CD14-positive monocyte (primary cell): ENCODE results near the gene INPP4B. TPM values are rescaled to one million over a fixed set of nuclear protein-coding genes. Genes with fewer than 3 reads are reported as not detected.

Experiments
- DNase-seq, 3 donors: peaks; one replicate each; pipeline ENCODE4 v3.0.0-alpha.2; 2011 to 2022
- H2AFZ ChIP-seq: 2 replicates; pipeline ENCODE4 v1.6.0; 2012; ENCODE audit warnings: mild to moderate bottlenecking, low read depth, low read length, inconsistent platforms; ENCODE audit not compliant: insufficient read depth, poor library complexity, severe bottlenecking
- H3K27ac ChIP-seq, 2 donors: 1 replicate in 1 of 2; 2 replicates in 1 of 2; pipeline ENCODE4 v1.5.1; 2012 to 2013; ENCODE audit warnings: low read length in 2 of 2, control low read depth in 1 of 2, inconsistent platforms in 1 of 2, low read depth in 1 of 2, mild to moderate bottlenecking in 1 of 2
- H3K27me3 ChIP-seq, 2 donors: one replicate each; pipeline versions ENCODE4 v1.6.0 to v1.6.1; 2011 to 2013; ENCODE audit warnings: low read length in 2 of 2; ENCODE audit not compliant: control insufficient read depth in 2 of 2, insufficient read depth in 2 of 2
- H3K36me3 ChIP-seq, 2 donors: replicated peaks in 1 of 2; 1 replicate in 1 of 2; 2 replicates in 1 of 2; pipeline versions ENCODE4 v1.5.1 to v1.6.1; 2012 to 2013; ENCODE audit warnings: low read length in 2 of 2, control low read depth in 1 of 2, inconsistent platforms in 1 of 2, mild to moderate bottlenecking in 1 of 2; ENCODE audit not compliant: insufficient read depth in 2 of 2, control insufficient read depth in 1 of 2
- H3K4me1 ChIP-seq, 2 donors: 1 replicate in 1 of 2; 2 replicates in 1 of 2; pipeline versions ENCODE4 v1.5.1 to v1.6.1; 2012 to 2013; ENCODE audit warnings: low read length in 2 of 2, control low read depth in 1 of 2, inconsistent platforms in 1 of 2, mild to moderate bottlenecking in 1 of 2, moderate library complexity in 1 of 2; ENCODE audit not compliant: insufficient read depth in 2 of 2, control insufficient read depth in 1 of 2
- H3K4me2 ChIP-seq: replicated peaks from 2 replicates; pipeline ENCODE3; 2012; ENCODE audit warnings: low read length, moderate library complexity, mild to moderate bottlenecking; ENCODE audit not compliant: poor library complexity, severe bottlenecking; ENCODE audit errors: extremely low read depth
- H3K4me3 ChIP-seq, 3 experiments: fragments of 200-600 bp in 1 of 3; sonication (generic) in 1 of 3; replicated peaks in 1 of 3; 1 replicate in 2 of 3; 2 replicates in 1 of 3; pipeline ENCODE4 v1.5.1; 2011 to 2013; ENCODE audit warnings: low read length in 3 of 3, mild to moderate bottlenecking in 3 of 3, control low read depth in 2 of 3, low read depth in 2 of 3, inconsistent platforms in 1 of 3, moderate library complexity in 1 of 3
- H3K79me2 ChIP-seq: 2 replicates; pipeline ENCODE4 v1.6.0; 2012; ENCODE audit warnings: mild to moderate bottlenecking, control low read depth, inconsistent platforms, low read length, moderate library complexity; ENCODE audit not compliant: insufficient read depth
- H3K9ac ChIP-seq: 2 replicates; pipeline ENCODE4 v1.6.0; 2017; ENCODE audit warnings: low read length, mild to moderate bottlenecking; ENCODE audit not compliant: insufficient read depth, poor library complexity, severe bottlenecking
- H3K9me3 ChIP-seq, 2 donors: replicated peaks in 1 of 2; 1 replicate in 1 of 2; 2 replicates in 1 of 2; pipeline versions ENCODE4 v1.5.1 to v1.6.1; 2012 to 2013; ENCODE audit warnings: low read length in 2 of 2, control low read depth in 1 of 2; ENCODE audit not compliant: control insufficient read depth in 1 of 2, insufficient read depth in 1 of 2
- H4K20me1 ChIP-seq: 2 replicates; pipeline ENCODE4 v1.6.0; 2012; ENCODE audit warnings: mild to moderate bottlenecking, low read length, control low read depth, moderate library complexity; ENCODE audit not compliant: insufficient read depth
- H3K27ac Mint-ChIP-seq, 7 donors: one replicate each; pipeline ENCODE4 v1.8.0; 2020; ENCODE audit warnings: mild to moderate bottlenecking in 7 of 7, mixed read lengths in 7 of 7, moderate library complexity in 6 of 7, inconsistent platforms in 2 of 7
- H3K27me3 Mint-ChIP-seq, 3 donors: one replicate each; pipeline ENCODE4 v1.8.0; 2021 to 2022; ENCODE audit warnings: low read depth in 3 of 3, mild to moderate bottlenecking in 3 of 3, mixed read lengths in 3 of 3, moderate library complexity in 3 of 3, inconsistent platforms in 1 of 3
- H3K36me3 Mint-ChIP-seq, 2 donors: one replicate each; pipeline ENCODE4 v1.8.0; 2020; ENCODE audit warnings: mixed read lengths in 2 of 2, inconsistent platforms in 1 of 2, mild to moderate bottlenecking in 1 of 2
- H3K4me1 Mint-ChIP-seq: one replicate; pipeline ENCODE4 v1.8.0; 2020; ENCODE audit warnings: mild to moderate bottlenecking, mixed read lengths
- H3K4me3 Mint-ChIP-seq, 2 donors: one replicate each; pipeline ENCODE4 v1.8.0; 2020; ENCODE audit warnings: mild to moderate bottlenecking in 2 of 2, mixed read lengths in 2 of 2, moderate library complexity in 1 of 2
- H3K9me3 Mint-ChIP-seq, 7 donors: one replicate each; pipeline ENCODE4 v1.8.0; 2020 to 2022; ENCODE audit warnings: mixed read lengths in 7 of 7, mild to moderate bottlenecking in 6 of 7, moderate library complexity in 6 of 7, inconsistent platforms in 2 of 7
- CTCF ChIP-seq: fragments of 200-600 bp; IDR thresholded peaks from one replicate; pipeline ENCODE4 v1.8.0; 2022; ENCODE audit warnings: antibody characterized with exemption, mild to moderate bottlenecking
- intact Hi-C, 2 donors: fragments of 100-400 bp; cut with micrococcal nuclease; formaldehyde crosslinking; loops; one replicate each; pipeline versions ENCODE4 v1.15.0 to v1.15.1; 2023
- polyA plus RNA-seq, 3 donors: library from polyadenylated mRNA; depleted of rRNA in 1 of 3; unstranded in 2 of 3; stranded (reverse) in 1 of 3; fragments of 300-500 nt in 2 of 3; fragments of >200 nt in 1 of 3; fragmentation: Illumina TruSeq in 2 of 3; gene quantifications; 1 replicate in 2 of 3; 2 replicates in 1 of 3; pipeline ENCODE4 v1.2.3, GENCODE V29; 2012 to 2021

The INPP4B gene
- polyA plus RNA-seq, 3 donors: 0.13 to 0.38 (median 0.22) TPM

GRCh38 chr4:142413485-142413884 lies 432.6 kb downstream of the INPP4B start:
- no peaks in the 10 kb centered on the region for H3K4me1 Mint-ChIP-seq
- H3K27me3 Mint-ChIP-seq: peaks cover 0 to 1% (median 0%) of the 10 kb centered on the region in 3 donors
- H3K9ac ChIP-seq: no peak overlapping the region
- no peak overlapping the region for H2AFZ ChIP-seq
- peaks cover 0 to 3% (median 2%) of the 10 kb centered on the region in 7 donors for H3K9me3 Mint-ChIP-seq
- H3K27ac ChIP-seq: no peak overlapping the region
- intact Hi-C loops: no loop called here
- H3K4me3 ChIP-seq: no peak overlapping the region
- H3K9me3 ChIP-seq: no peaks in the 10 kb centered on the region
- no peaks in the 10 kb centered on the region for H3K79me2 ChIP-seq
- no peak overlapping the region for H3K4me2 ChIP-seq
- no peaks in the 10 kb centered on the region for H3K36me3 Mint-ChIP-seq
- no peaks in the 10 kb centered on the region for H3K36me3 ChIP-seq
- no peak for DNase-seq
- H3K27me3 ChIP-seq: no peaks in the 10 kb centered on the region
- H3K27ac Mint-ChIP-seq: no peak overlapping the region
- H3K4me3 Mint-ChIP-seq: no peak overlapping the region
- H4K20me1 ChIP-seq: no peaks in the 10 kb centered on the region
- TF ChIP-seq CTCF: no peak
- H3K4me1 ChIP-seq: no peaks in the 10 kb centered on the region

- TF ChIP-seq CTCF: no peak
- no peak overlapping the region for H3K27ac Mint-ChIP-seq
- no peaks in the 10 kb centered on the region for H3K36me3 ChIP-seq
- peaks cover 0 to 3% (median 2%) of the 10 kb centered on the region in 7 donors for H3K9me3 Mint-ChIP-seq
- peaks cover 0 to 1% (median 0%) of the 10 kb centered on the region in 3 donors for H3K27me3 Mint-ChIP-seq
- H3K9ac ChIP-seq: no peak overlapping the region
- H3K27ac ChIP-seq: no peak overlapping the region
- no peak overlapping the region for H3K4me2 ChIP-seq
- no peaks in the 10 kb centered on the region for H3K79me2 ChIP-seq
- intact Hi-C loops: no loop called here
- no peak for DNase-seq
- no peaks in the 10 kb centered on the region for H3K4me1 Mint-ChIP-seq
- no peaks in the 10 kb centered on the region for H3K9me3 ChIP-seq
- H3K4me3 ChIP-seq: no peak overlapping the region
- H4K20me1 ChIP-seq: no peaks in the 10 kb centered on the region
- no peak overlapping the region for H3K4me3 Mint-ChIP-seq
- H2AFZ ChIP-seq: no peak overlapping the region
- H3K36me3 Mint-ChIP-seq: no peaks in the 10 kb centered on the region
- H3K4me1 ChIP-seq: no peaks in the 10 kb centered on the region
- H3K27me3 ChIP-seq: no peaks in the 10 kb centered on the region
Observed at GRCh38 chr4:142411993-142412392, 434.1 kb downstream of the INPP4B start.
